Cardiac atrium fibroblast (primary cell): ENCODE results near the gene EPHB1. TPM values are rescaled to one million over a fixed set of nuclear protein-coding genes. Genes with fewer than 3 reads are reported as not detected.

ENCODE experiments used
- total RNA-seq: library from RNA; depleted of rRNA; stranded (reverse); fragments of >200 nt; gene quantifications from 2 replicates; pipeline ENCODE4 v1.2.3, GENCODE V29; 2015

EPHB1 gene
- 0.16 TPM in 1 of 2 replicates, not detected in the other for total RNA-seq

GRCh38 chr3:134794950-134795745 lies at the start of gene EPHB1:
TSS of gene EPHB1 (plus strand) at chr3:134795260.

Other genes starting within 250 kb of the EPHB1 start
- 0.32 TPM in 1 of 2 replicates, not detected in the other for gene KY, start 144.2 kb upstream of the EPHB1 start, total RNA-seq